ENCODE data around the gene CLCN7.

DNA sequence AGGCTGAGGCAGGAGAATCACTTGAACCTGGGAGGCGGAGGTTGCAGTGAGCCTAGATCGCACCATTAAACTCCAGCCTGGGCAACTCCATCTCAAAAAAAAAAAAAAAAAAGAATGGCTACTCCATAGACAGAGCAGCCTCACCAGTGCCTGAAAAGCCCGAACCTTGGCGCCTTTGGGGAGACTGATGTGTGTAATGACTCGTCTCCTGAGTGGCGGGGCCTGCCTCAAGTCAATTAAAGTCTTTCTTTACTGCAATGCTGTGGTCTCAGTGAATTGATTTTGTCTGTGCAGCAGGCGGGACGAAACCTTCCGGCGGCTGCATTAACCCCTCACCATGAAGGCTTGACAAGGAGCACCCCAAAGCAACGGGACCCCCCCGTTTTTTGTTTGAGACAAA is 50.8 kb downstream of the CLCN7 start:
- TF ChIP-seq POLR2AphosphoS5 (IDR thresholded peaks at IDR 0.05): no peak
- TF ChIP-seq, protein P1, sequence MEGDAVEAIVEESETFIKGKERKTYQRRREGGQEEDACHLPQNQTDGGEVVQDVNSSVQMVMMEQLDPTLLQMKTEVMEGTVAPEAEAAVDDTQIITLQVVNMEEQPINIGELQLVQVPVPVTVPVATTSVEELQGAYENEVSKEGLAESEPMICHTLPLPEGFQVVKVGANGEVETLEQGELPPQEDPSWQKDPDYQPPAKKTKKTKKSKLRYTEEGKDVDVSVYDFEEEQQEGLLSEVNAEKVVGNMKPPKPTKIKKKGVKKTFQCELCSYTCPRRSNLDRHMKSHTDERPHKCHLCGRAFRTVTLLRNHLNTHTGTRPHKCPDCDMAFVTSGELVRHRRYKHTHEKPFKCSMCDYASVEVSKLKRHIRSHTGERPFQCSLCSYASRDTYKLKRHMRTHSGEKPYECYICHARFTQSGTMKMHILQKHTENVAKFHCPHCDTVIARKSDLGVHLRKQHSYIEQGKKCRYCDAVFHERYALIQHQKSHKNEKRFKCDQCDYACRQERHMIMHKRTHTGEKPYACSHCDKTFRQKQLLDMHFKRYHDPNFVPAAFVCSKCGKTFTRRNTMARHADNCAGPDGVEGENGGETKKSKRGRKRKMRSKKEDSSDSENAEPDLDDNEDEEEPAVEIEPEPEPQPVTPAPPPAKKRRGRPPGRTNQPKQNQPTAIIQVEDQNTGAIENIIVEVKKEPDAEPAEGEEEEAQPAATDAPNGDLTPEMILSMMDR (IDR thresholded peaks at IDR 0.05): no peak
